ENCODE results near the gene COBL.
A peak's percentile ranks its signal among the peaks of the same experiment; 100 is the strongest.

The COBL gene

GRCh38 chr7:51316666-51317581, at the start of gene COBL:
Gene COBL, minus strand, starts transcription at chr7:51316809. Its CDS starts 176 bp downstream, at chr7:51316633.
- peak; percentile 54 for DNase-seq

GRCh38 chr7:51366172-51366728, 49.6 kb upstream of the COBL start:
- DNase-seq: no peak

DNA sequence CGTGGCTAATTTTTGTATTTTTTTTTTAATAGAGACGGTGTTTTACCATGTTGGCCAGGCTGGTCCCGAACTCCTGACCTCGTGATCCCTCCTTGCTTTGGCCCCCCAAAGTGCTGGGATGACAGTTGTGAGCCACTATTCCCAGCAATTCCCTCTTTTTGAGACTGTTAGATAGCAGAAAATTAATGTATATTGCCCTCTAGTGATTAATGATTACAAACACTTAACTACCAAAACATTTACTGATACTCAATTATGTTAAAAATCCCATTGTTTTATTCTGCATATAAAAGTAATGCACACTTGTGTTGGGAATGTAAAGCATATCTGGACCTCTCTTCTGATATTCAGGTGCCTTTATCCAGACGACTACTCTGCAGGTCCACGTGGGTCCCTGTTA, 41.2 kb upstream of the COBL start:
- no peak for DNase-seq

DNA sequence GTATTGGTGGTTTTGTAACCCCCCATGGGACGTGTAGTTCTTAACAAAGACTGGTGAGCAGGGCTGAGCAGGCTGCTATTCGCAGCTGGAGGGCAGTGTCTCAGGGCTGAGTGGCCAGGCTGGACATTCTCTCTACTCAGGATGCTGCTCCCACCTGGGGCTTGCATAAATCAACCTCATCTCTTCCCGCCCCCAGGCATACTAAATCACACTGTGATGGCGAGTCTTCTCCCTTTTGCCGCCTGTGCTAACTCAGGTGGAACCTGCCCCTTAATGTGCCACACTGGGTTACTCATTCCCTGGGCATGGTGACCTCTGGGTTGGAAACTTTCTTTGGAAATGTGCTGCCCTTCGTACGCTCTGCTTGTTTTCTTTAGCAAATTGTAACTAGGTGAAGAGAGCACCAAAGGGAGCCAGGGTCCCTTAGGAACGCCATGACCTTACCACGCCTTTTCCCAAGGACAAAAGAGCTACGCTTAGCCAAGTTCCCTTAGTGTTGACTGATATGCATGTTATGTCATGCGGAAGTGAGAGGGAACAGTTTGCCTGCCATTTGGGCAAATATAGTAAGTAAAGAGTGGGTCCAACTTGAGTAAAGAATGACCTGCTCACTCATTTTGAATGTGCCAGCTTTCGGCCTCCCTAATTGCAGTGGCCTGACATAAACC, 40.4 kb upstream of the COBL start:
- no peak for DNase-seq

GRCh38 chr7:51354897-51355296, 38.3 kb upstream of the COBL start:
- no peak for DNase-seq

GRCh38 chr7:51354434-51354833, 37.8 kb upstream of the COBL start:
- no peak for DNase-seq

DNA sequence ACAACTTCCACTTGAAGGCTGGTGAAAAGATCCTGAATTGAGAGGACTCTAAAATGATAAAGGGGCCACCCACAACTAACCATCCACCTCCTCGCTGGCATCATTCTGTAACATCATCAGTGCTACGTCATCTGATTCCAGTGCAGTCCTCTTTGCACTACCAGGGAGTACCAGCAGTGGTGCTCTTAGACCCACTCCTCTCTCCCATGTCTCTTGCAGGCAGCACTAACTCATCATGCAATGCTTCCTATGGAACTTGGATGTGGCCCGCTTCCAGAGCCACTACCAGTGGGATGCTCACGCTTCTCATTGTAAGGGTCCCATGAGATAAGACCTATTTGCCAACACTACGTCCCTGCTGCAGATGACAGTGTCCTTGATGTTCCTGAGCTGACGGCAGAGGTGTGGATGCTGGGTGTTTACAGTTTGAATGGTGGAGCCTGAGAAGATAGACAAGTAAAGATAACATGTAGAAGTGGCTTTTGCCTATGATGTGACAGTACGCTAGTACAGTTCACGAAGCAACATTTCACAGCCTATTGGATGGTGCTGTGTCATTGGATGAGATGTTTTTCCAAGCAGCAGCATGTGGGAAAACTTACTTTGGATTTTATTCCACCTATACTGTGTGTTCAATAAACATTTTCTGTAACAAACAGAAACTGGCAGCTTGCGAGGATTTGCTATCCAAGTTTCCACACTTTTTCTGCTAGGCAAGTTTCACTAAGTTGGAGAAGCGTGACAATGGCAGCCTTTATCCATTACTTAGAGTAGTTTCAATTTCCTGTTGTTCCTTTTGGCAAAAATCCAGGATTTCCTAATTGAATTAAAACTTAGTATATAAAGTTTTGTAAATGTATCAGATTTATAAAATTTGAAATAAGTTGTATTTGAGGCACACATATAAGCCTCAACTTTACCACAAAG, 35.8 kb upstream of the COBL start:
- DNase-seq: peak; percentile 29

- no peak for DNase-seq
Observed at GRCh38 chr7:51351661-51352060, 35.1 kb upstream of the COBL start.

- no peak for DNase-seq
Observed at GRCh38 chr7:51350546-51350896, 33.9 kb upstream of the COBL start.

DNA sequence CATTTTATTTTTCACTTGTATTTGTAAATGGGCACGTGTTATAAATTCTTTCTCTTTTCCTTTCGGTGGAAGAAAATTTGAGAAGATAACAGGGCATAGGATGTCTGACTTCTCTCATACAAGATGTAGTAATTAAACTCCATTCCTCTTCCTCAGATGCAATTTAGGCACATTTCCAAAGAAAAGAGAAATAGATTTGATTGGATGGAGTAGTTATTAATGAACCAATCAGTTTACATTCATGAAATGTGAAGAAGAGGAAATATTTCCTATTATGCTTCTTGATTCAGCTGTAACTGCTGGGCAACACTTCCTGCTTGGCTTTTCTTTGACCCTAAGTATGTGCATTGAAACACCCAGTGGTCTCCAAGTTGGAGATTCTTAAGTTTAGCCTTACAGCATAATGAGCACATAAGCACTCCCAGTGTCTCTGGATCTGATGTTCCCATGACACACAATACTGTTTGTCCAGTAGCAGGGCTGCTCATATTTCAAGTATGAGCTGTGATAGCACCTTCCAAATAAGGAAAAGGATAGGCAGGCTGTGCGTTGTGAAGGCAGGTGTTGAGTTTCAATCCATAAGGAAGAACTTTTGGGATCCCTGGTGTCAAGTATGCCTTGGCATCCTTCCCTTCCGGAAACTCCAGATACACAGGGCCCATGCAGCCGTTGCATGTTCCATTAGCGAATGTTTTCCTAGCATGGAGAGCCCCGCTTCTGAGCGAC, 33.4 kb upstream of the COBL start:
- peak; percentile 96 for DNase-seq

DNA sequence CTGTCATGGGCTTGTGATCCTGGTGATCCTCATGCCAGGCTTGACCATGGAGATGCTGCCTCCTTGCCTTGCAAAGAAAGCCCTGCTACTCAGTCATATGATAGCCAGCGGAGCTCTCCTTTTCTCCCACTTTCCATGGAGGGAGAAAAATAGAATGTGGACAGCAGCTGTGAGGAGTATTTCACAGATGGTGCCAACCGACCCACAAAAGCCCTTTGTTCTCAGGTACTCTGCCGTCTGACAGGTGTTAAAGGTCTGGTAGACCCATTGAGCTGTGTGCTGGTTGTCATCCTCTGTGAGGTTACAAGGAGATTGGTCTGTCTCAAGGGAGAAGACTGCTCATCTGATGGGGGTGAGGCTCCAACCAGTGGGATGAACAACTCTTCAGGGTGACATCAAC, 29.5 kb upstream of the COBL start:
- DNase-seq: peak; percentile 70

DNA sequence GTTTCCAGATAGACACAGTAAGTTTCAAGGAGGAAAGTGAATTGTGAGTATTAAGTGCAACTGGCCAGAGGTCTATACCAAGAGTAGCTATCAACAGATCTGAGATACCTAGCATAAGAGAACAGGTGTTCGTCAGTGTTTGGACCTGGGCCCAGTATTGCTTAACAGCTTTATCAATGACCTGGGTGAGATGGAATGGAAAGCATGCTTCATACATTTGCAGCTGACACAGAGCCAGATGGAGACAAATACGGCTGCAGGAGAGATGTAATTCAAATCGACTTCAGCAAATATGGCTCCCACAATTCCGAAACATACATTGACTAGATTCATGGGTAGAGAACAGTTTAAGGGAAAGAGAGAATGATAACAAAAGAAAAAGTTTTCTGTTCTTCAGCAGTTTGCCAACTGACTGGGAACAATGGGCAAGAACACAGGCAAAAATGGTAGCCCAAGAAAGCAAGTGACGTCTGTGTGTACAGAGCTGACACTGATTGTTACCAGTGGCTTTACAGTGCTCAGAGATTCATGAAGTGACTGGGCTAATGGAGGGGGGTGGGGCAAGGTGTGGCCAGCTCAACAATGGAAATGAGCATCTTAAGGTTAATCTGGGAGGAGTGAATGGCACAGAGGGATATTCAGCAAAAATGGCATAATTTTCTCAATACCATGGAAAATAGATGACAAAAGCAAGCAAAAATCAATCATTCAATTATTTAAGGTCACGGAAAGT, 28.0 kb upstream of the COBL start:
- peak; percentile 83 for DNase-seq

GRCh38 chr7:51340936-51341335, 24.3 kb upstream of the COBL start:
- DNase-seq: no peak

GRCh38 chr7:51340029-51340838, 23.6 kb upstream of the COBL start:
- no peak for DNase-seq

- DNase-seq: no peak
Observed at GRCh38 chr7:51335057-51335456, 18.4 kb upstream of the COBL start.

DNA sequence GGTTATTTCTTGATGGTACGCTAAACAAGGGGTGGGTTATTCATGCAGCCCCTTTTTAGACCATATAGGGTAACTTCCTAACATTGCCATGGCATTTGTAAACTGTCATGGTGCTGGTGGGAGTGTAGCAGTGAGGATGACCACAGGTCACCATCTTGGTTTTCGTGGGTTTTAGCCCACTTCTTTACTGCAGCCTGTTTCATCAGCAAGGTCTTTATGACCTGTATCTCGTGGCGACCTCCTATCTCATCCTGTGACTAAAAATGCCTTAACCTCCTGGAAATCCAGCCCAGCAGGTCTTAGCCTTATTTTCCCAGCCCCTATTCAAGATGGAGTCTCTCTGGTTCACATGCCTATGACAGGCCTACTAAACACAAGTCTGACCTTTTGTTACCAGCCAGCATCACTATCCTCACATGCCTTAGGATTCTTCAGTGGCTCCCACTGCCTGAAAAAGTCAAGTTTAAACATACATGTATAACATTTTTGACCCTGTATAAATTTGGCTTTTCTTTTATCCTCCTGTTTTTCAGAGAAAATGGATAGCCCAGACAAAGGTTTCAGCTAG, 13.2 kb upstream of the COBL start:
- DNase-seq: no peak

DNA sequence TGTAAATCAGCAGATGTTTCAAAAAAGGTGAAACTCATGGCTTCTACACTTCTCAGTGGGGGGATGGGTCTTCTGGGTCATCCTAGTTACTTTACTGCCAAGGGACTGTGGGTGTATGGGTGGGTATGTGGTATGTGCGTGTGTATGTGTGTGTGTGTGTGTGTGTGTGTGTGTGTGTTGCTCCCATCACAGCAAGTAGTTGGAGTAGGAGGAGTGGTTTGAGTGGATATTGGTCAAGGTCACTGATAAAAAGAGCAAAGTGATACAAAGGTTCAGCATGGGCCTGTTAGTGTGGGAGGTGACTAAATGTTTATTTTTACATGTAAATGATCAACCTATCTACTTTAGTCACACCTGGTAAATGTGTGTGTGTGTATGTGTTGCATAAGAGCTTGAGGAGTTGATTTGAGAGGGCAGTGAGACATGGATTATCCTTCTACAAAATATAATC, 11.8 kb upstream of the COBL start:
- DNase-seq: no peak

GRCh38 chr7:51327287-51327717, 10.7 kb upstream of the COBL start:
- DNase-seq: no peak

DNA sequence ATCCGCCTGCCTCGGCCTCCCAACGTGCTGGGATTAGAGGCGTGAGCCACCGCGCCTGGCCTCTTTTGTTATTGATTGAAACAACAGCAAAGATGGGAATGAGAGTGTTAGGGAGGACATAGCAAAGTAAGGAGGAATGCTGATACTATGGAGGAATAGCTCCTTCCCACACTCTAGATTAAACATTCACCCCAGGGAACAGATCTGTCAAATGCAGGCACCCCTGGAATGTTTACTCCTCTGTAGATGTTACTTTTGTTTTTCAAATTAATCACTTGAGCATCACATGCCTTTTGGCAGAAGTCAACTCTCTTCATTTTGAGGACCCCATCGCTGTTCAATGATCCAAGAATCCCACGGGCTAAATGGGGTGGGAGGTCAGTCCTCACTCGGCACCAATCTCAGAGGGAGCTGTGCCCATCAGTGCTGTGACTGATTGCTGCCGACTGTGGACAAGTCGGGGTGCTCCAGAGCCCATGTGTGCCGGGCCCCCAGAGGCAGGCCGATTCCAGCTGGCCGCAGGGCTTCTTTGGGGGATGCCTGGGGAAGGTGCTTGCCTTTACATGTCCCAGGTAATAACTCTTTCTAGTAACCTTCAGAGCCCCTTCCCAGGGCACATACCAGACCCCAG, 10.2 kb upstream of the COBL start:
- no peak for DNase-seq

- no peak for DNase-seq
Observed at GRCh38 chr7:51325908-51326307, 9.3 kb upstream of the COBL start.

Measured in NCI-H510A (cell line).